Endometrial microvascular endothelial cells (primary cell): ENCODE data around the gene PLXNC1. TPM values are rescaled to one million over a fixed set of nuclear protein-coding genes. Genes with fewer than 3 reads are reported as not detected.

Experiments used
- in situ Hi-C: cut with HindIII; loops from 2 replicates; pipeline ENCODE4 v1.10.0; 2017; ENCODE audit warnings: low sequenced_read_pairs, low pct_unique_long_range_greater_than_20kb; ENCODE audit errors: inconsistent ontology term
- total RNA-seq: library from RNA; depleted of rRNA; stranded (reverse); fragments of >200 nt; gene quantifications from one replicate; pipeline ENCODE4 v1.2.3, GENCODE V29; 2015; ENCODE audit errors: inconsistent ontology term

PLXNC1 gene
- total RNA-seq, 1 donor from 2014 or later, result 0.09 TPM

GRCh38 chr12:94248582-94248981 lies 100.2 kb downstream of the PLXNC1 start:
- in situ Hi-C loops, result no loop called here

- in situ Hi-C loops, result no loop called here
These were observed 101.8 kb downstream of the PLXNC1 start for GRCh38 chr12:94250130-94250529.

GRCh38 chr12:94254270-94254669 lies 105.9 kb downstream of the PLXNC1 start:
- in situ Hi-C loops, result no loop called here

GRCh38 chr12:94255006-94255405 lies 106.6 kb downstream of the PLXNC1 start:
- in situ Hi-C loops, result no loop called here

- in situ Hi-C loops, result no loop called here
These were observed 107.1 kb downstream of the PLXNC1 start for GRCh38 chr12:94255428-94255827.

- in situ Hi-C loops, result no loop called here
These were observed 110.2 kb downstream of the PLXNC1 start for GRCh38 chr12:94258593-94258992.

GRCh38 chr12:94260017-94260416 lies 111.6 kb downstream of the PLXNC1 start:
- in situ Hi-C loops, result no loop called here

- in situ Hi-C loops, result no loop called here
These were observed 112.3 kb downstream of the PLXNC1 start for GRCh38 chr12:94260717-94261116.

GRCh38 chr12:94261119-94261518 lies 112.7 kb downstream of the PLXNC1 start:
- in situ Hi-C loops, result no loop called here

GRCh38 chr12:94261786-94262185 lies 113.4 kb downstream of the PLXNC1 start:
- in situ Hi-C loops, result no loop called here

GRCh38 chr12:94262228-94263010 lies 114.0 kb downstream of the PLXNC1 start:
- in situ Hi-C loops, result no loop called here

GRCh38 chr12:94263011-94263811 lies 114.8 kb downstream of the PLXNC1 start:
- in situ Hi-C loops, result no loop called here

- in situ Hi-C loops, result no loop called here
These were observed 115.7 kb downstream of the PLXNC1 start for GRCh38 chr12:94263905-94264561.

- in situ Hi-C loops, result no loop called here
These were observed 116.5 kb downstream of the PLXNC1 start for GRCh38 chr12:94264736-94265485.

GRCh38 chr12:94265539-94265938 lies 117.2 kb downstream of the PLXNC1 start:
- in situ Hi-C loops, result no loop called here

GRCh38 chr12:94265966-94266745 lies 117.8 kb downstream of the PLXNC1 start:
- in situ Hi-C loops, result no loop called here

GRCh38 chr12:94266796-94267536 lies 118.6 kb downstream of the PLXNC1 start:
- in situ Hi-C loops, result no loop called here

GRCh38 chr12:94267537-94267872 lies 119.1 kb downstream of the PLXNC1 start:
- in situ Hi-C loops, result no loop called here
